Measurements from ENCODE around the gene SHISA9. TPM values are rescaled to one million over a fixed set of nuclear protein-coding genes. Genes with fewer than 3 reads are reported as not detected.

Gene SHISA9
- total and polyA plus RNA-seq, 7 donors = 0.01 to 0.97 (median 0.07) TPM

GRCh38 chr16:13238182-13238581, 336.8 kb downstream of the SHISA9 start:
- WGBS, 3 donors = 74 to 81% (median 78%) methylated on average over 2 of the region's 2 CpGs
- ATAC-seq (no peak), DNase-seq (no peak)
- H3K27me3 ChIP-seq (ENCODE audit: insufficient read depth in 3 of 3, low read length in 2 of 3) = no peaks in the 10 kb centered on the region
- TF ChIP-seq CTCF (IDR thresholded peaks at IDR 0.05) = no peak
- no peaks in the 10 kb centered on the region for H3K36me3 ChIP-seq (ENCODE audit: insufficient read depth in 1 of 2, low read depth in 1 of 2)
- no peaks in the 10 kb centered on the region for H3K9me3 ChIP-seq
- H3K27ac ChIP-seq = no peak overlapping the region
- intact Hi-C loops (cut with DNase I) = loop anchor here in 1 of 2 donors (10.0 kb wide), 1 partner anchor 63 kb away; no protein-coding TSS in a partner anchor
- H3K4me3 ChIP-seq = no peak overlapping the region
- no peaks in the 10 kb centered on the region for H3K4me1 ChIP-seq

GRCh38 chr16:13242201-13242600, 340.8 kb downstream of the SHISA9 start:
- TF ChIP-seq CTCF (IDR thresholded peaks at IDR 0.05) = no peak
- WGBS, 3 donors = 73 to 81% (median 79%) methylated on average over 3 of the region's 3 CpGs

DNA sequence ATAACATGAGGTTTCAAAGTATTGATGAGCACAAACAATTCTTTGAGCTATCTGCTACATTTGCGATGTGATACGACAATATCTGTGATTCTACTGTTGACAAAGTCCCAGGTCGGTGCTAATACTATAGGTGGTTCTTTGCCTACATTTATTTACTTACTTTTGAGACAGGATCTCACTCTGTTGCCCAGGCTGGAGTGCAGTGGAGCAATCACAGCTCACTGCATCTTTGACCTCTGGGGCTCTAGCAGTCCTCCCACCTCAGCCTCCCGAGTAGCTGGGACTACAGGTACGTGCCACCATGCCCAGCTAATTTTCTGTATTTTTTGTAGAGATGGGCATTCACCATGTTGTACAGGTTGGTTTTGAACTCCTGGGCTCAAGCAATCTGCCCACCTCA, 343.4 kb downstream of the SHISA9 start:
- no peaks in the 10 kb centered on the region for H3K36me3 ChIP-seq (ENCODE audit: insufficient read depth in 1 of 2, low read depth in 1 of 2)
- intact Hi-C loops (cut with DNase I) = no loop called here
- WGBS, 3 donors = 88 to 94% (median 90%) methylated on average over 5 of the region's 5 CpGs
- no peak for TF ChIP-seq CTCF (IDR thresholded peaks at IDR 0.05)
- H3K27me3 ChIP-seq (ENCODE audit: insufficient read depth in 3 of 3, low read length in 2 of 3) = no peaks in the 10 kb centered on the region
- H3K4me3 ChIP-seq = no peak overlapping the region
- ATAC-seq = no peak
- H3K4me1 ChIP-seq = no peaks in the 10 kb centered on the region
- no peak for DNase-seq
- no peak overlapping the region for H3K27ac ChIP-seq
- no peaks in the 10 kb centered on the region for H3K9me3 ChIP-seq

More at GRCh38 chr16:13242201-13242600, 340.8 kb downstream of the SHISA9 start:
- Histone ChIP-seq H3K9me3 (no peaks in the 10 kb centered on the region), H3K36me3 (ENCODE audit: insufficient read depth in 1 of 2, low read depth in 1 of 2) (no peaks in the 10 kb centered on the region), H3K27ac (no peak overlapping the region), H3K4me1 (no peaks in the 10 kb centered on the region), H3K27me3 (ENCODE audit: insufficient read depth in 3 of 3, low read length in 2 of 3) (no peaks in the 10 kb centered on the region), H3K4me3 (no peak overlapping the region)
- intact Hi-C loops (cut with DNase I) = no loop called here
- ATAC-seq (no peak), DNase-seq (no peak)

DNA sequence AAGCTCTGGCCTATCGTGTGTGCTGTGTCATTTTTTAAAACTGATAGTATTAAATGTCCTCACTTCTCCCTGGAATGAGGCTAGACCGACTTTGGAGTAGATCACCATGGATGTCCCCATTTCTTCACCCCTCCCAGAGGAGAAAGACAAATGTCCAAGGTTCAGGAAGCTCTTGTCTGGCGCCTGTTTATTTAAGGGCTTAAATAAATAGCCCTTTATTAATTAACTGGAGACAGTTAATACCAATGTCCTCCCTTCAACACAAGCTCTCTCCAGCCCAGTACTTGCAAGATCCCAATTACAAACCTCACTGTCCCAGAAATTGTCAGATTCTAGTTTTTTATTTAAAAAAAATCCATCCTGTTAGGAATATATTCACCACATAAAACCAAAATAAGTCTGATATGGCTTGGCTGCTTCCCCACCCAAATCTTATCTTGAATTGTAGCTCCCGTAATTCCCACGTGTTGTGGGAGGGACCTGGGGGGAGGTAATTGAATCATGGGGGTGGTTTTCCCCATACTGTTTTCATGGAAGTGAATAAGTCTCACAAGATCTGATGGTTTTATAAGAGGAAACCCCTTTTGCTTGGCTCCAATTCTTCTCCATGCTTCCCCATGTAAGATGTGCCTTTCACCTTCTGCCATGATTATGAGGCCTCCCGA, 344.4 kb downstream of the SHISA9 start:
- WGBS, 3 donors = 76 to 79% (median 77%) methylated on average over 6 of the region's 6 CpGs
- H3K9me3 ChIP-seq = no peaks in the 10 kb centered on the region
- intact Hi-C loops (cut with DNase I) = no loop called here
- no peak overlapping the region for H3K4me3 ChIP-seq
- no peaks in the 10 kb centered on the region for H3K27me3 ChIP-seq (ENCODE audit: insufficient read depth in 3 of 3, low read length in 2 of 3)
- TF ChIP-seq CTCF (IDR thresholded peaks at IDR 0.05) = no peak
- ATAC-seq (no peak), DNase-seq (no peak)
- no peaks in the 10 kb centered on the region for H3K36me3 ChIP-seq (ENCODE audit: insufficient read depth in 1 of 2, low read depth in 1 of 2)
- no peak overlapping the region for H3K27ac ChIP-seq
- no peaks in the 10 kb centered on the region for H3K4me1 ChIP-seq
